ENCODE measurements around the gene TBCE.
"Not testable (repeated sequence)": the region's sequence is repeated elsewhere in the genome, so short reads cannot be mapped to it uniquely, and the experiment has no call there.

TBCE gene

DNA sequence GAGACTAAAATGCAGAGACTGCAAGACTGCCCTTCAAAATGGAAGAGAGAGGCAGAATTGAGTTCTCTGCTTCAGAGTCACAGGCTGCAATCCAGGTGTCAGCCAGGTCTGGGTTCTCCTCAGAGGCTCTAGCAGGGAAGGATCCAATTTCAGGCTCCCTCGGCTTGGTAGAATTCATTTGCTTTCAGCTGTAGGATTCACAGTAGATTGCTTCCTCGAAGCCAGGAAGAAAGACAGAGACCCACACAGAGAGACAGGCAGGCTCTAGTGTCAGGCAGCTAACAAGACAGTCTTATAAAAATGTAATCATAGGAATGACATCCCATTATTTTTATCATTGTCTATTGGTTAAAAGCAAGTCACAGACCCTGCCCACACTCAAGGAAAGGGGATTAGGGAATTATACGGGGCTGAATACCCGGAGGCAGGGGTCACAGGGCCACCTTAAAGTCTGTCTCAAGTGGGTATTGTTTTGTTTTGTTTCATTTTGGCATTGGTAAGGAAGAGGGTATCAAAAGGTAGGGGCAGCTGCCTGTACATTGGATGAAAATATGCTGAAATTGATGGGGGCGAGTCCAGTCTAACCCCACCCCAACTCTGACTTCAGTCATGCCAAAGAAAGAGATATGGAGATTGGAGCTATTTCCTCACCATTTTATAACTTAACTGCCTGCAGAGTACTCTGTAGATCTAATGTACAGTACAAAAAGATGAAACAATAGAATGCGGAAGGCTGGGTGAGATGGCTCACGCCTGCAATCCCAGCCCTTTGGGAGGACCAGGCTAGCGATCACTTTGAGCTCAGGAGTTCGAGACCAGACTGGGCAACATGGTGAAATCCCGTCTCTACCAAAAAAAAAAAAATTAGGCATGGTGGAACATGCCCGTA is 9.5 kb upstream of the TBCE start:
- Histone ChIP-seq H3K27me3 (replicated peaks; ENCODE audit: control insufficient read depth, insufficient read depth, low read length) (no peaks in the 10 kb centered on the region), H3K4me3 (replicated peaks; ENCODE audit: low read depth, low read length) (no peak overlapping the region), H3K36me3 (ENCODE audit: control insufficient read depth, insufficient read depth, low read length) (no peaks in the 10 kb centered on the region)
- TF ChIP-seq, protein P1, sequence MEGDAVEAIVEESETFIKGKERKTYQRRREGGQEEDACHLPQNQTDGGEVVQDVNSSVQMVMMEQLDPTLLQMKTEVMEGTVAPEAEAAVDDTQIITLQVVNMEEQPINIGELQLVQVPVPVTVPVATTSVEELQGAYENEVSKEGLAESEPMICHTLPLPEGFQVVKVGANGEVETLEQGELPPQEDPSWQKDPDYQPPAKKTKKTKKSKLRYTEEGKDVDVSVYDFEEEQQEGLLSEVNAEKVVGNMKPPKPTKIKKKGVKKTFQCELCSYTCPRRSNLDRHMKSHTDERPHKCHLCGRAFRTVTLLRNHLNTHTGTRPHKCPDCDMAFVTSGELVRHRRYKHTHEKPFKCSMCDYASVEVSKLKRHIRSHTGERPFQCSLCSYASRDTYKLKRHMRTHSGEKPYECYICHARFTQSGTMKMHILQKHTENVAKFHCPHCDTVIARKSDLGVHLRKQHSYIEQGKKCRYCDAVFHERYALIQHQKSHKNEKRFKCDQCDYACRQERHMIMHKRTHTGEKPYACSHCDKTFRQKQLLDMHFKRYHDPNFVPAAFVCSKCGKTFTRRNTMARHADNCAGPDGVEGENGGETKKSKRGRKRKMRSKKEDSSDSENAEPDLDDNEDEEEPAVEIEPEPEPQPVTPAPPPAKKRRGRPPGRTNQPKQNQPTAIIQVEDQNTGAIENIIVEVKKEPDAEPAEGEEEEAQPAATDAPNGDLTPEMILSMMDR (IDR thresholded peaks at IDR 0.05; ENCODE audit: insufficient read depth, low read length, poor library complexity, severe bottlenecking), result no peak
- DNase-seq (ENCODE audit: extremely low read depth, insufficient read length), result no peak

DNA sequence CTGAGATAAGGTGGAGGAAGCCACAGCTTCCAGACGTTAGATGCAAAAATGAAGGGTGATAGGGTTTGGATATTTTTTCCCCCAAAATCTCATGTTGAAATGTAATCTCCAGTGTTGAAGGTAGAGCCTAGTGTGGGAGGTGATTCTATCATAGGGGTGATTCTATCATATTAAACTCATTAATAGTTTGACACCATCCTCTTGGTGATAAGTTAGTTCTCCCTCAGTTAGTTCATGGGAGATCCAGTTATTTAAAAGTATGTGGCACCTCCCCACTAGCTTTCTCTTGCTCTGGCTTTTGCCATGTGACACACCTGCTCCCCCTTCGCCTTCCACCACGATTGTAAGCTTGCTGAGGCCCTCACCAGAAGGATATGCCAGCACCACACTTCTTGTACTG is 8.3 kb upstream of the TBCE start:
- TF ChIP-seq, protein P1 (IDR thresholded peaks at IDR 0.05; ENCODE audit: insufficient read depth, low read length, poor library complexity, severe bottlenecking), result no peak
- H3K27me3 ChIP-seq (replicated peaks; ENCODE audit: control insufficient read depth, insufficient read depth, low read length), result no peaks in the 10 kb centered on the region
- H3K4me3 ChIP-seq (replicated peaks; ENCODE audit: low read depth, low read length), result no peak overlapping the region
- DNase-seq (ENCODE audit: extremely low read depth, insufficient read length), result no peak
- no peaks in the 10 kb centered on the region for H3K36me3 ChIP-seq (ENCODE audit: control insufficient read depth, insufficient read depth, low read length)

DNA sequence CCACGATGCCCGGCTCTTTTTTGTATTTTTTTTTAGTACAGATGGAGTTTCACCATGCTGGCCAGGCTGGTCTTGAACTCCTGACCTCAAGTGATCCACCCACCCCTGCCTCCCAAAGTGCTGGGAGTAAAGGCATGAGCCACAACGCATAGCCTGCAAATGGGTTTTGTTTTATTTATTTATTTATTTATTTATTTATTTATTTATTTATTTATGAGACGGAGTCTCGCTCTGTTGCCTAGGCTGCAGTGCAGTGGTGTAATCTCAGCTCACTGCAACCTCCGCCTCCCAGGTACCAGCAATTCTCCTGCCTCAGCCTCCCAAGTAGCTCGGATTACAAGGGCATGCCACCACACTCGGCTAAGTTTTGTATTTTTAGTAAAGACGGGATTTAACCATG is 3.0 kb upstream of the TBCE start:
- DNase-seq (ENCODE audit: extremely low read depth, insufficient read length); H3K4me3 ChIP-seq (replicated peaks; ENCODE audit: low read depth, low read length); H3K36me3 ChIP-seq (ENCODE audit: control insufficient read depth, insufficient read depth, low read length); H3K27me3 ChIP-seq (replicated peaks; ENCODE audit: control insufficient read depth, insufficient read depth, low read length): not testable (repeated sequence)

DNA sequence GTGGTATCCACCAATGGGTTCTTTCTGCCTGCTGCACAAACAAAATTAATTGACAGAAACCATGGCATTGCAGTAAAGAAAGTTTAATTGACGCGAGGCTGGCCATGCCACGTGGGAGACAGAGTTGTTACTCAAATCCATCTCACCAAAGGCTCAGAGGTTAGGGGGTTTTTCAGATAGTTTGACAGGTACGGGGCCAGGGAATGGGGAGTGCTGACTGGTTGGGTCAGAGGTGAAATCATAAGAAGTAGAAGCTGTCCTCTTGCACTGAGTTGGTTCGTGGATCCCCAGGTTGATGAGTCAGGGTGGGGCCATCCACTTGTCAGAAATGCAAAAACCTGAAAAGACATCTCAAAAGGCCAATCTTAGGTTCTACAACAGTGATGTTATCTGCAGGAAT is 941 bp upstream of the TBCE start:
- H3K4me3 ChIP-seq (replicated peaks; ENCODE audit: low read depth, low read length), result no peak overlapping the region
- H3K36me3 ChIP-seq (ENCODE audit: control insufficient read depth, insufficient read depth, low read length), result no peaks in the 10 kb centered on the region
- TF ChIP-seq, protein P1 (IDR thresholded peaks at IDR 0.05; ENCODE audit: insufficient read depth, low read length, poor library complexity, severe bottlenecking), result no peak
- no peak for DNase-seq (ENCODE audit: extremely low read depth, insufficient read length)
- no peaks in the 10 kb centered on the region for H3K27me3 ChIP-seq (replicated peaks; ENCODE audit: control insufficient read depth, insufficient read depth, low read length)

DNA sequence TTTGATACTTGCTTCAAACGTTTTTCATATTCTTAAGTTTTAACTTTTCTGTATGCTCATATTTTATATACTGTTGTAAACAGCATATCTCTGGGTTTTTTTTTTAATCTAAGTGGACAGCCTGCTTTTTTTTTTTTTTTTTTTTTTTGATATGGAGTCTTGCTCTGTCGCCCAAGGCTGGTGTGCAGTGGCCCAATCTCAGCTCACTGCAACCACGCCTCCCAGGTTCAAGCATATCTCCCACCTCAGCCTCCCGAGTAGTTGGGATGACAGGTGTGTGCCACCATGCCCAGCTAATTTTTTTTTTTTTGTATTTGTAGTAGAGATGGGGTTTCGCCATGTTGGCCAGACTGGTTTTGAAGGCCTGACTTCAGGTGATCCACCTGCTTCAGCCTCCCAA is 1.2 kb downstream of the TBCE start:
- Histone ChIP-seq H3K4me3 (replicated peaks; ENCODE audit: low read depth, low read length) (no peak overlapping the region; the same call in 1 of the 2 replicates), H3K27me3 (replicated peaks; ENCODE audit: control insufficient read depth, insufficient read depth, low read length) (no peaks in the 10 kb centered on the region)
- no peak for DNase-seq (ENCODE audit: extremely low read depth, insufficient read length)

DNA sequence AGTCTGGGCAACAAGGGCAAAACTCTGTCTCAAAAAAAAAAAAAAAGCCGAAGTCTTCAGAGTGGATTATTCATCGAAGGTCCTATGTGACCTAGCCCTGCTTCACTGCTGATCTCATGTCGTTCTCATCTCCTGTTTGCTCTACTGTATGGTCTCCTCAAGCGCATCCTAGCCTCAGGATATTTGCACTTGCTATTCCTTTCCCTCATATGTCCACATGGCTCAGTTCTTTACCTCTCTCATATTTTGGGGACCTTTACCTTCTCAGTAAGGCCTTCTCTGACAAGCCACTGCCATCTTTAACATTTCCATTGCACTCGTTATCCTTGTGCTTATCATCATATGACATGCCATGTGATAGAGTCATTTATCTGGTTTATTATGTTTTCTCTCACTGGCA is 2.6 kb downstream of the TBCE start:
- Histone ChIP-seq H3K27me3 (replicated peaks; ENCODE audit: control insufficient read depth, insufficient read depth, low read length) (no peaks in the 10 kb centered on the region), H3K4me3 (replicated peaks; ENCODE audit: low read depth, low read length) (no peak overlapping the region), H3K36me3 (ENCODE audit: control insufficient read depth, insufficient read depth, low read length) (no peaks in the 10 kb centered on the region; the same call in 1 of the 2 replicates)
- TF ChIP-seq, protein P1 (IDR thresholded peaks at IDR 0.05; ENCODE audit: insufficient read depth, low read length, poor library complexity, severe bottlenecking), result no peak
- DNase-seq (ENCODE audit: extremely low read depth, insufficient read length), result no peak

More for the DNA sequence above, 1.2 kb downstream of the TBCE start:
- H3K36me3 ChIP-seq (ENCODE audit: control insufficient read depth, insufficient read depth, low read length), result no peaks in the 10 kb centered on the region
- TF ChIP-seq, protein P1 (IDR thresholded peaks at IDR 0.05; ENCODE audit: insufficient read depth, low read length, poor library complexity, severe bottlenecking), result no peak

Data from GM06990 (cell line).